Neural progenitor cell (in vitro differentiated cells): ENCODE results near the gene HMX1.

Experiments used
- CTCF ChIP-seq: fragments of 200-600 bp; sonication (generic); IDR thresholded peaks from 2 replicates; pipeline ENCODE4 v1.5.1; 2017; ENCODE audit warnings: antibody characterized with exemption, mild to moderate bottlenecking
- EZH2 ChIP-seq: fragments of 200-600 bp; sonication (generic); IDR thresholded peaks from 2 replicates; pipeline ENCODE4 v1.6.1; 2017; ENCODE audit warnings: antibody characterized with exemption, mild to moderate bottlenecking, moderate library complexity

DNA sequence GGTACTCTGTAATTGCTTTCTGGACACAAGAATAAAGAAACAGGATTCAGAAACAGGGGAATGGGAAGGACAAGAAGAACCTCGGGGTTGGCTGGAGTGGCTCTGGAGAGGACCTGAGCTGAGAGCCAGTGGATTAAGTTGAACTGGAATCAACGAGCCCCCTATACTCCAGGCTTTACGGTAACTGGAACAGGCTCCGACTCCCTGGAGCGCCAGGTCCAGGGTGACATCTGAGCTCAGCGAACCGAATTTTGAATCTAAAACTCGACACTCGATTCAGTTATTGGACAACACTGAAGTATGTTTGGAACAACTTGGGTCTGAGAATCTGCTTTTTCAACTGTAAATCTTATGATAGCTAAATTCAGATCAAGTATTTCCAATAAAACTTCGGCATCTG is 23.9 kb downstream of the HMX1 start:
- TF ChIP-seq CTCF: no peak
- TF ChIP-seq EZH2: no peak
